Endodermal cell (in vitro differentiated cells): Measurements from ENCODE around the gene TSHZ2. TPM values are rescaled to one million over a fixed set of nuclear protein-coding genes. Genes with fewer than 3 reads are reported as not detected.

Experiments used
- DNase-seq: peaks from one replicate; pipeline ENCODE4 v3.0.0-alpha.2; 2017
- H3K27ac ChIP-seq: 2 replicates; pipeline ENCODE4 v1.5.1; 2013; ENCODE audit warnings: mild to moderate bottlenecking, low read depth, low read length, moderate library complexity
- H3K27me3 ChIP-seq: 2 replicates; pipeline ENCODE4 v1.6.1; 2013; ENCODE audit warnings: mild to moderate bottlenecking, low read length, moderate library complexity; ENCODE audit not compliant: insufficient read depth, control insufficient read depth, poor library complexity, severe bottlenecking
- H3K36me3 ChIP-seq: 2 replicates; pipeline ENCODE4 v1.7.0; 2013; ENCODE audit warnings: mild to moderate bottlenecking, low read length, moderate library complexity; ENCODE audit not compliant: control insufficient read depth, insufficient read depth
- H3K4me1 ChIP-seq: one replicate; pipeline ENCODE4 v1.7.0; 2013; ENCODE audit warnings: low read length; ENCODE audit not compliant: control insufficient read depth, insufficient read depth
- H3K4me3 ChIP-seq: 2 replicates; pipeline ENCODE4 v1.5.1; 2013; ENCODE audit warnings: mild to moderate bottlenecking, low read length, moderate library complexity
- H3K9ac ChIP-seq: 2 replicates; pipeline ENCODE4 v1.6.1; 2013; ENCODE audit warnings: mild to moderate bottlenecking, low read length, moderate library complexity; ENCODE audit not compliant: poor library complexity, severe bottlenecking; ENCODE audit errors: extremely low read depth
- H3K9me3 ChIP-seq: 2 replicates; pipeline ENCODE4 v1.6.1; 2013; ENCODE audit warnings: mild to moderate bottlenecking, low read length, moderate library complexity; ENCODE audit not compliant: control insufficient read depth
- H3K27ac Mint-ChIP-seq: 2 replicates; pipeline ENCODE4 v1.8.0; 2020; ENCODE audit warnings: mixed read lengths
- H3K27me3 Mint-ChIP-seq: 2 replicates; pipeline ENCODE4 v1.8.0; 2021; ENCODE audit warnings: mild to moderate bottlenecking, mixed read lengths; ENCODE audit not compliant: insufficient read depth
- H3K36me3 Mint-ChIP-seq: 2 replicates; pipeline ENCODE4 v1.8.0; 2020; ENCODE audit warnings: low read depth, mixed read lengths
- H3K4me1 Mint-ChIP-seq: 2 replicates; pipeline ENCODE4 v1.8.0; 2020; ENCODE audit warnings: mixed read lengths
- H3K4me3 Mint-ChIP-seq: 2 replicates; pipeline ENCODE4 v1.8.0; 2020; ENCODE audit warnings: mild to moderate bottlenecking, moderate library complexity, mixed read lengths
- H3K9me3 Mint-ChIP-seq: 2 replicates; pipeline ENCODE4 v1.8.0; 2020; ENCODE audit warnings: mild to moderate bottlenecking, mixed read lengths
- WGBS, 2 experiments: methylation state at CpG; one replicate each; pipeline versions ENCODE4 v1.1.5 to v1.1.7; 2013; ENCODE audit warnings: missing lambda C conversion rate in 2 of 2, mixed read lengths in 1 of 2; ENCODE audit not compliant: insufficient coverage in 1 of 2, insufficient read length in 1 of 2; 5-methylcytosine and 5-hydroxymethylcytosine counted together
- total RNA-seq, 2 donors: library from RNA; stranded (reverse); fragmentation: NEBNext Ultra II Directional in 1 of 2; extraction: Animal tissue kit (Norgen Biotek cat#: 25700) in 1 of 2; gene quantifications; 2 replicates in 1 of 2; 3 replicates in 1 of 2; pipeline ENCODE4 v1.2.1, GENCODE V29; 2021
- TF ChIP-seq, protein P1 (sequence below): fragments of 200-600 bp; sonication (generic); conservative IDR thresholded peaks from 2 replicates; pipeline ENCODE4 v1.5.0; 2021; ENCODE audit warnings: antibody characterized with exemption, mild to moderate bottlenecking

The TSHZ2 gene
- total RNA-seq, 2 donors from 2014 or later: 0.07 to 0.31 TPM

- no peak overlapping the region for H3K4me3 Mint-ChIP-seq
- WGBS, 2 experiments: 93% methylated on average over 3 of the region's 3 CpGs; no CpG with 5 or more reads in 1 of the 2 experiments
- peaks cover 11% of the 10 kb centered on the region for H3K9me3 Mint-ChIP-seq
- H3K4me1 ChIP-seq: no peaks in the 10 kb centered on the region
- H3K9ac ChIP-seq: no peak overlapping the region
- no peaks in the 10 kb centered on the region for H3K27me3 Mint-ChIP-seq
- H3K27me3 ChIP-seq: no peaks in the 10 kb centered on the region
- H3K9me3 ChIP-seq: peaks cover 2% of the 10 kb centered on the region
- peaks cover 29% of the 10 kb centered on the region for H3K36me3 Mint-ChIP-seq
- DNase-seq: no peak
- H3K4me3 ChIP-seq: no peak overlapping the region
- H3K4me1 Mint-ChIP-seq: no peaks in the 10 kb centered on the region
- TF ChIP-seq, protein P1, sequence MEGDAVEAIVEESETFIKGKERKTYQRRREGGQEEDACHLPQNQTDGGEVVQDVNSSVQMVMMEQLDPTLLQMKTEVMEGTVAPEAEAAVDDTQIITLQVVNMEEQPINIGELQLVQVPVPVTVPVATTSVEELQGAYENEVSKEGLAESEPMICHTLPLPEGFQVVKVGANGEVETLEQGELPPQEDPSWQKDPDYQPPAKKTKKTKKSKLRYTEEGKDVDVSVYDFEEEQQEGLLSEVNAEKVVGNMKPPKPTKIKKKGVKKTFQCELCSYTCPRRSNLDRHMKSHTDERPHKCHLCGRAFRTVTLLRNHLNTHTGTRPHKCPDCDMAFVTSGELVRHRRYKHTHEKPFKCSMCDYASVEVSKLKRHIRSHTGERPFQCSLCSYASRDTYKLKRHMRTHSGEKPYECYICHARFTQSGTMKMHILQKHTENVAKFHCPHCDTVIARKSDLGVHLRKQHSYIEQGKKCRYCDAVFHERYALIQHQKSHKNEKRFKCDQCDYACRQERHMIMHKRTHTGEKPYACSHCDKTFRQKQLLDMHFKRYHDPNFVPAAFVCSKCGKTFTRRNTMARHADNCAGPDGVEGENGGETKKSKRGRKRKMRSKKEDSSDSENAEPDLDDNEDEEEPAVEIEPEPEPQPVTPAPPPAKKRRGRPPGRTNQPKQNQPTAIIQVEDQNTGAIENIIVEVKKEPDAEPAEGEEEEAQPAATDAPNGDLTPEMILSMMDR: no peak
- no peak overlapping the region for H3K27ac Mint-ChIP-seq
- no peaks in the 10 kb centered on the region for H3K36me3 ChIP-seq
- H3K27ac ChIP-seq: no peak overlapping the region
Observed at GRCh38 chr20:53497246-53497645, 525.1 kb downstream of the TSHZ2 start.

DNA sequence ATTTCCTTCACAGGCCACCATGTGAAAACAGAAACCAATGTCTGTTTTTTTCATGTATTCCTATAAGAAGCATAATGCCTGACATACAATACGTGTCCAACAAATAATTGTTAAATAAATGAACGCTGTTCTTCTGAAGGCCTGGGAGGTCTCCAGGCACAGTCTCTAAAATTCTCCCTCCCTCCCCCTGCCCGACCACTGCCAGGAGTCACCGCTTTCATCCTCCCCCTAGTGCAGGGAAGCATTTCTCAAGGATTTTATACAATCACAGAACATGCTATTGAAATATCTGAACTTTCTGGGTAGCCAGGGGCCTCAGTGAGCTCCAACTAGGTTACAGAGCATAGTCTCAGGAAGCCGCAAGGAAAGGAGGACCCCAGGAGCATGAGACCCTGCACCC, 526.2 kb downstream of the TSHZ2 start:
- TF ChIP-seq, protein P1: no peak
- Mint-ChIP-seq H3K36me3 (peaks cover 38% of the 10 kb centered on the region), H3K4me3 (no peak overlapping the region), H3K27me3 (no peaks in the 10 kb centered on the region), H3K4me1 (no peaks in the 10 kb centered on the region), H3K9me3 (peaks cover 22% of the 10 kb centered on the region), H3K27ac (no peak overlapping the region)
- 89 to 94% methylated on average over 5 of the region's 5 CpGs for WGBS, 2 experiments
- H3K36me3 ChIP-seq: no peaks in the 10 kb centered on the region
- peaks cover 13% of the 10 kb centered on the region for H3K9me3 ChIP-seq
- H3K9ac ChIP-seq: no peak overlapping the region
- no peak for DNase-seq
- no peaks in the 10 kb centered on the region for H3K4me1 ChIP-seq
- no peaks in the 10 kb centered on the region for H3K27me3 ChIP-seq
- no peak overlapping the region for H3K27ac ChIP-seq
- H3K4me3 ChIP-seq: no peak overlapping the region

DNA sequence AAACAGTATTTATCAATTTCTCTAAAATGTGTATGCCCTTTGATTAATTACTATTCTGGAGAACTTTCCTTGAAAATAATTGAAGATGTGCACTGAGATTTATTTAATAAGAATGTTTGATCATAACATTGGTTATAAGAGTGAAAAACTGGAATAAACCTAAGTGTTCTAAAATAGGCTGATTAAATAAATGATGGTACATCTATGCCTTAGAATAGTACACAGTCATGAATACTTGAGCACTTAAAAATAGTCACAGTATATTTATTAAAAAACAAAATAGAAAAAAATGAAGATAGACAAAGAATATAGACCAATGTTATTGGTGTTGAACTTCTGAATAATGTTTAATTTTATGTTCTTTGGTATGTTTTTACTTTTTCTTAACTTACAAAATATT, 528.5 kb downstream of the TSHZ2 start:
- H3K27ac ChIP-seq: no peak overlapping the region
- H3K9ac ChIP-seq: no peak overlapping the region
- TF ChIP-seq, protein P1: no peak
- no peak for DNase-seq
- H3K4me3 ChIP-seq: no peak overlapping the region
- Mint-ChIP-seq H3K4me3 (no peak overlapping the region), H3K4me1 (no peaks in the 10 kb centered on the region), H3K27ac (no peak overlapping the region), H3K27me3 (no peaks in the 10 kb centered on the region), H3K9me3 (peaks cover 23% of the 10 kb centered on the region), H3K36me3 (peaks cover 37% of the 10 kb centered on the region)
- H3K4me1 ChIP-seq: no peaks in the 10 kb centered on the region
- no peaks in the 10 kb centered on the region for H3K36me3 ChIP-seq
- peaks cover 14% of the 10 kb centered on the region for H3K9me3 ChIP-seq
- no peaks in the 10 kb centered on the region for H3K27me3 ChIP-seq
